Mucosa of rectum (tissue), 2 donors: Measurements from ENCODE around the gene CEP170.
"Not testable (repeated sequence)": the region's sequence is repeated elsewhere in the genome, so short reads cannot be mapped to it uniquely, and the experiment has no call there.

Experiments used
- H3K27ac ChIP-seq, 2 donors: one replicate each; pipeline ENCODE4 v1.7.0; 2013; ENCODE audit warnings: inconsistent platforms in 2 of 2, low read depth in 2 of 2, low read length in 2 of 2
- H3K27me3 ChIP-seq, 2 donors: one replicate each; pipeline ENCODE4 v1.7.0; 2013; ENCODE audit warnings: low read length in 2 of 2; ENCODE audit not compliant: control insufficient read depth in 2 of 2, insufficient read depth in 2 of 2
- H3K36me3 ChIP-seq, 2 donors: one replicate each; pipeline ENCODE4 v1.7.0; 2013; ENCODE audit warnings: low read length in 2 of 2; ENCODE audit not compliant: control insufficient read depth in 2 of 2, insufficient read depth in 2 of 2
- H3K4me1 ChIP-seq, 2 donors: one replicate each; pipeline ENCODE4 v1.7.0; 2013; ENCODE audit warnings: low read length in 2 of 2, mild to moderate bottlenecking in 1 of 2; ENCODE audit not compliant: control insufficient read depth in 2 of 2, insufficient read depth in 2 of 2
- H3K4me3 ChIP-seq, 2 donors: one replicate each; pipeline ENCODE4 v1.7.0; 2013; ENCODE audit warnings: low read length in 2 of 2
- H3K9ac ChIP-seq, 2 donors: one replicate each; pipeline ENCODE4 v1.7.0; 2013; ENCODE audit warnings: low read length in 2 of 2, low read depth in 1 of 2, mild to moderate bottlenecking in 1 of 2
- H3K9me3 ChIP-seq, 2 donors: one replicate each; pipeline ENCODE4 v1.7.0; 2013; ENCODE audit warnings: low read length in 2 of 2; ENCODE audit not compliant: control insufficient read depth in 2 of 2
- donor health status: healthy.
- donor health status: Normal muscosa, but diverticular disease.

Gene CEP170

DNA sequence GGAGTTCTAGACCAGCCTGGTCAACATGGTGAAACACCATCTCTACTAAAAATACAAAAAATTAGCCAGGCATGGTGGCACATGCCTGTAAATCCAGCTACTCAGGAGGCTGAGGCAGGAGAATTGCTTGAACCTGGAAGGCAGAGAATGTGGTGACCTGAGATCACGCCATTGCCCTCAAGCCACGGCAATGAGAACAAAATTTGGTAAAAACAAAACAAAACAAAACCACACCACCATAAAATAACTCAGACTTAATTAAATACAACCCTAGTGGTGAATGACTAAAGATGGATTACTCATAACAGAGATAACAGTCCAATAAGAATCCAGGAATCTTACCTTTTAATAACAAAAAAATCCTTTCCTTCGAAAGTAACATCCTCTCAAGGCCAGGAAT, 167.7 kb downstream of the CEP170 start:
- not testable (repeated sequence) for H3K4me3 ChIP-seq, H3K27ac ChIP-seq, H3K36me3 ChIP-seq, H3K4me1 ChIP-seq, H3K9me3 ChIP-seq, H3K27me3 ChIP-seq, H3K9ac ChIP-seq
